Activated CD4-positive, CD25-positive, alpha-beta regulatory T cell (primary cell): ENCODE results near the gene SLC6A19.
"Not testable (repeated sequence)": the region's sequence is repeated elsewhere in the genome, so short reads cannot be mapped to it uniquely, and the experiment has no call there.

Experiments used
- DNase-seq, 4 experiments: peaks; one replicate each; lab custom pipeline; 2025; lab: John Stamatoyannopoulos, UW

The SLC6A19 gene

DNA sequence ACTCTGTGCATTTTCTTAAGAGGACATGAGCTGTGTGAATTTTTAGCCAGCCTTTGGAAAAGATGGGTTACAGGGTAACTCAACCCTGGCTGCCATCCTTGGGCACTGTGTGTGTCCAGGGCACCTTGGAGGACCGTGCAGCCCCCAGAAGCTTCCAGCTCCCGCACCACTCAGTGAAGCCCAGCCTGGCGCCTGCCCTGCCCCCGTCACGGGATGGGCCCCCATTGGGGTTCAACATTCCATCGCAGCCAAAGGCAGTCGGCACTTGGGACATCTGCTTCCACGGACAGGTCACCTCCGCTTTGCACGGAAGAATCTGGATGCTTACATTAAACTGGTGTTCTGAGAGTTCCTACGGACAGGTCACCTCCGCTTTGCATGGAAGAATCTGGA lies 21.9 kb downstream of the SLC6A19 start:
- DNase-seq, result no peak

DNA sequence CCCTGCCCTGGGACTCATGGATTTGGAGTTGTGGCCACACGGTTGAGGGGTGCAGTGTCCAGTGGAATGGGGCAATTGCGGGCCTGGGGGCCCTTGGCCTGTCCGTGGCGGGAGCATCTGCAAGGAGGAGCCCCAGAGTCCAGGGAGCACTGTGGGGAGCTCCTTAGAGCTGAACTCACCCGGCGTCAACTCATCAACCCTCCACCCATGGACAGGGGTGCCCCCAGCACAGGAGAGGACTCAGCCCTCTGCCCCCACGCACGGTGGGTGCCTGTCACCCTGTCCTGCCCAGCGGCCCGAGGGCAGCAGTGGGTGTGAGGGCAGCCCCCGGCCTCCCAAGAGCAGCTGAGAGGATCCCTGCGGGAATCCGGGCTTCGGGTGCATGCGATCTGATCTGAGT lies 23.2 kb downstream of the SLC6A19 start:
- DNase-seq, result no peak

DNA sequence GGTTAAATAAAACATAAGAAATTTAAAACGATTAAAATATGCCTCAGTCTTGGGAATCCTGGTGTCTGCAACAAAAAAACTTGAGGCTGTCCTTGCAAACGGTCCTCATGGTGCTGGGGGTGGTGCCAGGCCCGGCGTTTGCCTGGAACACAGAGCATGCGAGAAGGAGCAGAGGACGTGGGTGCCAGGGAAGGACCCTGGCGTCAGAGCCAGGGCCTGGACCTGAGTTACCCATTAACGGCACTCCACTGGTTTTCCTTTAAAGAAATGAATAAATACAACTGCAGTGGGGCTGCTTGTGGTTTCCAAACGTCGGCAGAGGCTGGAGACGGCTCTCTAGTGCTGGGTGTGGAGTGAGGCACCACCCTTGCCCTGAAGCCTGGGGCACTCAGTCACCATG lies 23.7 kb downstream of the SLC6A19 start, which contains the start of gene SLC6A18:
TSS of gene SLC6A18 (plus strand) at position 301 of the 400 bp plus-strand sequence. CDS start at position 398, 97 bp downstream.
- DNase-seq, result no peak

DNA sequence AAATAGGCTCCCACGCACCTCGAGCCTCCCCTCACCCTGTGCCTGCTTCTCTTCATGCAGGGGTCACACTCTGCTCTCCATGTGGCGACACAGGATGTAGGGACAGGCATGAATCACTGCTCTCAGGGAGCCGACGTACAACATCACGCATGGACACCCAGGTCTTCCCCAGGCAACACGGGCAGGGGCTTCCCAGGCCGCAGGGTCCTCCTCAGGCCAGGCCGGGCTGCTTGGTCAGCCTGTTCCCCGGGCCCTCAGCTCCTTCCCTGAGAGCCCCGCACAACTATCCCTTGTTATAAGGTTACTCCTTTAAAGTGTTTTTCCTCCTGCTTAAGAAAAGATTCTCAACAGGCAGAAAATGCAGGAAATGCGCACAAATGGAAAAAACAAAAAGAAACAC lies 24.8 kb downstream of the SLC6A19 start:
- DNase-seq, result no peak

DNA sequence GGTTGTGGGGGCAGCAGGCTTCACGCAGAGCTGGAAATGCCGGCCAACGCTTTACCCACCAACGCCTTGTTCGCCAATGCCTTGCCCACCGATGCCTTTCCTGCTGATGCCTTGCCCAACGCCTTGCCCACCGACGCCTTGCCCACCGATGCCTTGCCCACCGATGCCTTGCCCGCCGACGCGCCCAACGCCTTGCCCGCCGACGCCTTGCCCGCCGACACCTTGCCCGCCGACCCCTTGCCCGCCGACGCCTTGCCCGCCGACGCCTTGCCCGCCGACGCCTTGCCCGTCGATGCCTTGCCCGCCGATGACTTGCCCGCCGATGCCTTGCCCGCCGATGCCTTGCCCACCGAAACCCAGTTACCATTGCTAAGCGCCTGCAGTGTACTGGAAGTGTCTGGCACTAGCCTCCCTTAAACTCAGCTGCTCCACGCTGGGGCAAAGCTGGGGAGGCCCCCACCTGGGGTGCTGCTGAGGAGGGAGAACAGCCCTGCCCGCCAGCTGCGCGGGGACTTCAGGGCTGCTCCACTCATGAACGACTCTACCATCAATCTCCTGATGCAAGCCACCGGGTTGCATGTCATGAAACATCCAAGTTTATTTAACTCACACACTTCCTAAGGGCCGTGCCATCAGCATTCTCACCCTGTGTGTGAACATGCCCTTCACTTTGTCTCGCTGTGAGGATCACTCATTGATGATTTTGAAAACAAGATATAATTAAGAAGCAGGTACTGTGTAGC lies 25.6 kb downstream of the SLC6A19 start:
- no peak for DNase-seq

DNA sequence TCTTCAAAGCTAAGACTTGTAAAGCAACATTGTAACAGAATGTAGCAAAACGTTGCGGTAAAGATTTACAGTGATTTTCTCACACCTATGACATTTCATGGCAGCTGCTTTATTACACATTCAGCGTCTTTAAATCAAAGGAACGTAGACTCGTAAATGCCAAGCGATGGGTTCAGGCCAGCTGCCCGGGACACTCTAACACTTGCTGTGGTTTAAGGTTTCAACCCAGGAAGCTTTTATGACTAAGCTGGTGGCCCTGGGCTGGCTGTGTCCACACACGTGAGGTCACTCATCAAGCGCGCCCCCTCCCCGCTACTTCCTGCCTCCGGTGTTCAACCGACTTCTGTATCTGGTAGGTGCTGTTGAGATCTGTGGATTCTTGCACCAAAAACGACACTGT lies 26.3 kb downstream of the SLC6A19 start:
- no peak for DNase-seq

DNA sequence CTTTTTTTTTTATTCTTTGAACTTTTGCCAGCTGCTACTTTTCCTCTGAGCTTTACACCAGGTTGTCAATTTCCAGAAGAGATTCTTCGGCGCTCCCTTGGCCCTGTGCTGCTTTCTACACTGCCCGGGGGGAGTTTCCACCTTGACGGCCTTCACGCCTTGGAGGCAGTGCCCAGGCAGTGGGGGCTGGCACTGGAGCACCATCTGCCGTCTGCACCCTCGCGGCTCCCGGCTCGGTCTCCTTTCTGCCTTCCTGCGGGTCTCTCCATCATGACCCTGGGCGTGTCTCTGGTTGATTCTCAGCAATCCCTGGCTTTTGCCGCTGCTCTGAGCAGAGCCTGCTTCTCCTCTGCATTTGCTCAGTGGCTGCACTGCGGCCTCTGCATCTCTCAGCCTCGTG lies 26.7 kb downstream of the SLC6A19 start:
- DNase-seq, result no peak

DNA sequence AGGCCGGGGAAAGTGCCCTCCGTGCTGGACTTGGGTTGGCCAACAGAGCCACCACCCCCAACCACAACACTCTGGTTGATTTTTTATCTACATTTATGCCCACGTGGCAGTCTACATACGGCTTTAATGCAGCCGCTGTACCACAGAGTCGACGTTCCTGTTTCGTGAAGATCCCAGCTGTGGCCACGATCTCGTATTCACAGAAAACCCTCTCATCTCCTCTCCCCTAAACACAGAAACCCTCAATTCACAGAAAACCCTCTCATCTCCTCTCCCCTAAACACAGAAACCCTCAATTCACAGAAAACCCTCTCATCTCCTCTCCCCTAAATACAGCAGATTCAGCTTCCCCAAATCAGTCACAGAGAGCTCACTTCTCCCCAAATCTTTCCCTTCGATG lies 27.6 kb downstream of the SLC6A19 start:
- not testable (repeated sequence) for DNase-seq

DNA sequence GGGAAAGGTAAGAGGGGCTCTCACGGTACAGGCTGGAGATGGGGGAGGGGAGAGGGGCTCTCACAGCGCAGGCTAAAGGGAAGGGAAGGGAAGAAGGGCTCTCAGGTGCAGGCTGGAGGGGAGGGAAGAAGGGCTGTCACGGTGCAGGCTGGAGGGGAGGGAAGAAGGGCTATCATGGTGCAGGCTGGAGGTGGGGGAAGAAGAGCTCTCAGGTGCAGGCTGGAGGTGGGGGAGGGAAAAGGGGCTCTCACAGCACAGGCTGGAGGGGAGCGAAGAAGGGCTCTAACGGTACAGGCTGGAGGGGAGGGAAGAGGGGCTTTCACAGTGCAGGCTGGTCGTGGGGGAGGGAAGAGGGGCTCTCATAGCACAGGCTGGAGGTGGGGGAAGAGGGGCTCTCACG lies 28.4 kb downstream of the SLC6A19 start:
- DNase-seq, result no peak

DNA sequence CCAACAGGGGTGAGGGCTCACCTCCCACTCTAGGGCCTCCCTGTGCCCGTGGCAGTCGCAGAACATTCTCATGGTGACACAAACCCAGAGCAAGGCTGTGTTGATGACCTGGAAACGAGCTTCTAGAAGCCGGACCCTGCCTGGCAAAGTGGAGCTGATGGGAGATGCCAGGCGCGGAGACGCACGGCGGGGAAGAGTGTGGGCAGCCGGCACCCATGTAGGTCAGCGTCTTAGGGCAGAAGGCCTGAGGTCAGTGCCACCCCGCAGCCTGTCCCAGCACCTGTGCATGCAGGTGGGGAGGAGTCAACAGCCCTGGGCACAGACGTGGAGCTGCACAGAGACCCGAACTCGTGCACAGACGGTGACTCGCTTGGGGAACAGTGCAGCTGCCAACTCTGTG lies 29.2 kb downstream of the SLC6A19 start:
- no peak for DNase-seq

DNA sequence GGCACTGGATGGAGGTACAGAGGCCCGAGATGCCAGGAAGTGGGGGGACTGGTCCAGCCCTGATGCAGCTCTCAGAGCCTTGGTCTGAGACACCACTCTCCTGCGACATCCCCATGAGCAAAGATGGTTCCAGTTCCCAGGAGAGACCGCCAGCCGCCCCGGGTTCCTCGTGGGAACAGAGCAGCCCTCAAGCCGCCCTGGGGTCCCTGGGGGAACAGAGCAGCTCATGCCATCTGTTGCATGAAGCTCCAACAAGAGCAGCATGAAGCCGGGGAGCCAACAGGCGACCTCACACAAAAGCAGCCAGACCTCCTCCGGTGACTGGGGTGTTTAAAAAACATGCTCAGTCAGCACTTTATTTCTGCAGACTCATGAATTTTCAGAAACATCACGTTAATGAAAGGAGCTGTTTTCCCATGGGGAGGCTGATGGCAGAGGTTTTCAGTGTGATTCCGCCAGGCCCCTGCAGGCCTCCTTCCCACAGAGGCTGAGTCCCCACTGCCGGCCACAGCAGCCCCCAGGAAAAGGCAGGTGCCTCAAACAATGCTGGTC lies 30.0 kb downstream of the SLC6A19 start:
- DNase-seq, result no peak

DNA sequence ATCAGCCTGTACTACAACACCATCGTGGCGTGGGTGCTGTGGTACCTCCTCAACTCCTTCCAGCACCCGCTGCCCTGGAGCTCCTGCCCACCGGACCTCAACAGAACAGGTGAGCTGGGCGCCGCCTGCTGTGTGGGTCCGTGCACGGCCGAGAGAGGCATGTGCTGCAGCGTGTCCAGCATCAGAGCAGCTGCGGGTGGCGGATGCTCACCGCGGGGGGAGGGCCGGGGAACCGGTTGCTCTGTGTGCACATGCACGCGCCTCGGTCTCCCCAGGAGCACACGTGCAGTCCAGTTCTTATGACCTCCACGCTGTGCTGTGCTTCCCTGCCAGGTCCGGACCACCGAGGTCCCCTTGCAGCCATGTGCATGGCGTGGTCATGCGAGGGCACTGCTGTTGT lies 31.4 kb downstream of the SLC6A19 start:
- DNase-seq, result no peak

DNA sequence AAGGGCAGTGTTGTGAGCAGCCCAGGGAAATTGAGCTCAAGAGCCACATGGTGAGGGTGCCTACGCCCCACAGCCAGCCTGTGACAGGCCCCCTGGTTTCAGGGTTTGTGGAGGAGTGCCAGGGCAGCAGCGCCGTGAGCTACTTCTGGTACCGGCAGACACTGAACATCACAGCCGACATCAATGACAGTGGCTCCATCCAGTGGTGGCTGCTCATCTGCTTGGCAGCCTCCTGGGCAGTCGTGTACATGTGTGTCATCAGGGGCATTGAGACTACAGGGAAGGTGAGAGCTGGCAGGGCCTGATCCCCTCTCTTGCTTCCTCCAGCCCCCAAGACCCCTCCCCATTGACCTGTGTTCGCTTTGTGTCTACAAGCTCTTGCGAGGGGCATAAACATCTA lies 34.0 kb downstream of the SLC6A19 start:
- no peak for DNase-seq

DNA sequence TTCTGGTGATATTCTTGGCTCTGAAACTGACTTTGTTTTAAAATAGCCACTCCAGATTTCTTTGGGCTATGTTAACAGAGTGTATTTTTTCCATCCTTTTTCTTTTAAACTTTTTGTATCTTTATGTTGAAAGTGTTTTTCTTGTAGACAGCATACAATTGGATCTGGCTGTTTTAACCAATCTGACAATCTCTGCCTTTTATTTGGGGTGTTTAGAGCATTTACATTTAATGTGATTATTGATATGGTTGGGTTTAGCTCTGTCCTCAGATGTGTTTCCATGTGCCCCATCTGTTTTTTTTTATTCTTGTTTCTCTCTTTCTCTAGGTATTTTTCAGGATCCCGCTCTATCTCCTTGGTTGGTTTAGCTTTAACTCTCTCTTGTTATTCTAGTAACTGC lies 34.4 kb downstream of the SLC6A19 start:
- DNase-seq, result no peak

DNA sequence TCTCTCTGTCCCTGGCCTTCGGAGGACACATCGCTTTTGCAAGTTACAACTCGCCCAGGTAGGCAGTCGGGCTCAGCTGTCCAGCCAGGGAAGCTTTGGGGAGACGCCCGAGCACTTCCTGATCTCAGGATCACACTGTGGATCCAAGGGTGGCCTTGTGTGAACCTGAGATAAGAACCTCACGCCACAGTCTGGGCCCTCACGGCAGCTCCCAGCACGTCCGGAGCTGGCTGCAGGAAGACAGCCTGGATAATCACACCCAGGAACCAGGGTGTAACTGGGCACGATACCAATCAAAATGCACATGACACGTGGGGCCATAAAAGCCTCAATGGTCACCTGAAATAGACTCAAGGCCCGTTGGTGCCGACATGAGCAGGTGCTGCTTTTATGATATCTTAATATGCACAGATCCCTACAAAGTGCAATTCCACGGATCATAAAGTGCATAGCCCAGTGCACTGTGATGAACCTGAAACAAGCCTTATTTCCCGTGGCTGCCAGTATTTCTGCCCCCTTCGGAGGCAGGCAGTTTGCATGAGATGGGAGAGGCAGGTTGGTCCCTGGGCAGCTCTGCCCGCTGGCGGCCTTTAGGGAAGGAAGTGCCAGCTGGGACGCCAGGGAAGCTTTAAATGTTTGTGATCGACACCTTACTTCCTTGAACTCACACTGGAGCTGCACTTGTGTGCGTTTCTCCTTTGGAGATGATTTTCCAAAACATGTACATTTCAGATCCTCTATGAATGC lies 38.3 kb downstream of the SLC6A19 start:
- DNase-seq, result no peak

DNA sequence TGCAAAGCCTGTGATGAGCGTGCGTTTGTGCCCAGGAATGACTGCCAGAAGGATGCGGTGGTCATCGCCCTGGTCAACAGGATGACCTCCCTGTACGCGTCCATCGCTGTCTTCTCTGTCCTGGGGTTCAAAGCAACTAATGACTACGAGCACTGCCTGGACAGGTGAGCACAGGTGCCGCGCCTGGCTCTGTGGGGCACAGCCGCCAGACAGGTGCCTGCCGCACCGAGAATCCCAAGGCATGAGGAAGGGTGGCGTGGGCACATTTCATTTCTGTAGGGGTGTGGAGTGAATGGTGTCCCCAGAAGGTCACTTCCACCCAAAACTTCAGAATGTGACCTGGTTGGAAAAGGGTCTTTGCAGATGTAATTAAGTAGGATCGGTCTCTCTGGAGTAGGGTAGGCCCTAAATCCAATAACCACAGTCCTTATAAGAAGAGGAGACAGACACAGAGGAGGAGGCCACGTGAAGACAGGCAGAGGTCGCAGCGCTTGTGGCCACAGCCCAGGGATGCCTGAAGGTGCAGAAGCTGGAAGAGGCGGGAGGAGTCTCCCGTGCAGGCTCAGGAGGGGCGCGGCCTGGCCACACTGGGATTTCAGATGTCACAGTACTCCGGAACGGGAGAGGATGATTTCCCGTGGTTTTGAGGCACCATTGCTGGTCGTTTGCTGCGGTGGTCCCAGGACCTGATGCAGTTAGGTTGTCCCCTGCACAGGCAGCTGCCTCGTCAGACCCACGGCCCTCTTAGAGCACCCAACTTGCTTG lies 39.3 kb downstream of the SLC6A19 start:
- no peak for DNase-seq

DNA sequence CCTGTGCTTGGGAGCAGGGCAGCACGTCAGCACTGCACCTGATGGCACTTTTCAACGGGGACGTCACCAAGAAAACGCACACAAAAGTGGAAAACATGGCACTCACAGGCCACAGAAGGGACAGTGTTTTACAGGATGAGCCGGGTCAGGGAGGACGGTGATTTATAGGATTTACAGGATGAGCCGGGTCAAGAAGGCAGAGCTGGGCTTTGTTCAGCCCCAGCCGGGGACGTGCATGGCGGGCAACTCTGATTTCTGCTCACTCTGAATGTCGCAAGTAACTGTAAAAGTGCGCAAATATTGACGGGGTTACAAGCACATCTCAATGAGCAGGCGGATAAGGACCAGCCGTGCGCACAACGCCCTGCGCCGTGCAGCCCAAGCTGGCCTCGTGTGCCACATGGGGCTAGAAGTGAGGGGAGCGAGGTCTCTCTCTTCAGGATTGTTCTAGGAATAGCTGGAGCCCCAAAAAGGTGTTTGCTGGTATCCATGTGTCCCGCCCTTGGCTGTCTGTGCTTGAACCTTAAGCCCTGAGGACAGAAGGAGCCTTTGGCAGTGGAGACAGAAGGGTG lies 40.2 kb downstream of the SLC6A19 start:
- DNase-seq, result no peak

DNA sequence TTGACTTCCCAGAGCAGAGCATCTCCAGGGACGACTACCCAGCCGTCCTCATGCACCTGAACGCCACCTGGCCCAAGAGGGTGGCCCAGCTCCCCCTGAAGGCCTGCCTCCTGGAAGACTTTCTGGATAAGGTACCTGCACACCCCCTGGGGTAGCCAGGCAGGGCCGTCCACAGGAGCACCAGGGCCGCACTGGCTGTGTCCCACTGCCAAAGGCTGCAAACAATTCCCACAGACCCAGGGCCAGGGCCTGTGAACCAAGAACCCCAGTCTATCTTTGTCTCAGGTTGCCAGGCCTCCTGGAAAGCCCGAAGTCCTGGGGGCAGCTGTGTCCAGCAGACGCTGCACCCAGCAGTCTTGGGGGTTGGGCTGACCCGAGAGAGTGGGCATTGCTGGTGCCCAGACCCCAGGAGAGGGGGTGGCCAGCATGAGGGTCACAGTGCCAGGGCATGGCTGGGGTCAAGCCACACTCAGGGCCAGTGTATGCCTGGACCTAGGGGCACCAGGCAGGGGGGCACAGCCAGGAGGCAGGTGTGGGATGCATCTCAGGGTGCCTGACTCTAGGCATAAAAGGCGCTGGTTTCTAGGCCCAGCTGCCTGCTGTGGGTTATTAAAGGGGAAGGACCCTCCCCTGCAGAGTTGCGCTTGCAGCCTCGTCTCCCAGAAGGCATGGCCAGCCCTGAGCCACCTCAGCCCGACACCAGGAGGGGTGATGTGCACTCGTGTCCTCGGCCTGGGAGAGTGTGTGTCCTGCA lies 41.5 kb downstream of the SLC6A19 start:
- no peak for DNase-seq

DNA sequence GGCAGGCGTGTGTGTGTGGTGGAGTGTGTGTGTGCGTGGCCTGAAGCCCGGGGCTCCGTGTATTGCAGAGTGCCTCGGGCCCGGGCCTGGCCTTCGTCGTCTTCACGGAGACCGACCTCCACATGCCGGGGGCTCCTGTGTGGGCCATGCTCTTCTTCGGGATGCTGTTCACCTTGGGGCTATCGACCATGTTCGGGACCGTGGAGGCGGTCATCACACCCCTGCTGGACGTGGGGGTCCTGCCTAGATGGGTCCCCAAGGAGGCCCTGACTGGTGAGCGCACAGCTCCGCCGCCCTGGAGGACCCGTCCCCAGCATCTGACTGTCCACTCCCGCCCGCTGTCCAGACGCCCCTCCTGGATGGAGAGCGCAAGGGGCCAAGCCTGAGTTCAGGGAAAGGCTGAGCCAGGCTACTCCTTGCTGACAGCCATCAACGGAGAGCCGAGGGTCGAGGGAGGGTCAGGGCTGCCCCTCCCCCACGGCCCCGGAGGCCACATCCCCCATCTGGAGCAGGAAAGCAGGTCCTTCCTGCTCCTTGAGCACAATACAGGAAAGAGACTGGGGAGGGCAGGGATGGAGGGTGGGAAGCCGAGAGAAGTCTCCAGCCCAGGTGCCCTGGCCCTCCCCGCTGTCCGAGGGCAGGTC lies 42.2 kb downstream of the SLC6A19 start:
- no peak for DNase-seq

DNA sequence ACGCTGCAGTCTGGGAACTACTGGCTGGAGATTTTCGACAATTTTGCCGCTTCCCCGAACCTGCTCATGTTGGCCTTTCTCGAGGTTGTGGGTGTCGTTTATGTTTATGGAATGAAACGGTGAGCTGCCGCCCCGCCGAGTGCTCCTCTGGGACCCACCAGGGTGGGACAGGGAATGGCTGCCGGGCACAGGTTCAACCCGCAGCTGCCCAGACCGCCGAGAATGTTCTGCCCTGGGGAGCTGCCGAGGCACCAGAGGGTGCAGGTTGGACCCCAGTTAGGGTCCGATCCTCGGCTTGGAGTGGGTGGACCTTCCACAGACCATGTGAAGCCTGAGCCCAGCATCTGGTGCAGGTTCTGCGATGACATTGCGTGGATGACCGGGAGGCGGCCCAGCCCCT lies 42.9 kb downstream of the SLC6A19 start:
- DNase-seq, result no peak

DNA sequence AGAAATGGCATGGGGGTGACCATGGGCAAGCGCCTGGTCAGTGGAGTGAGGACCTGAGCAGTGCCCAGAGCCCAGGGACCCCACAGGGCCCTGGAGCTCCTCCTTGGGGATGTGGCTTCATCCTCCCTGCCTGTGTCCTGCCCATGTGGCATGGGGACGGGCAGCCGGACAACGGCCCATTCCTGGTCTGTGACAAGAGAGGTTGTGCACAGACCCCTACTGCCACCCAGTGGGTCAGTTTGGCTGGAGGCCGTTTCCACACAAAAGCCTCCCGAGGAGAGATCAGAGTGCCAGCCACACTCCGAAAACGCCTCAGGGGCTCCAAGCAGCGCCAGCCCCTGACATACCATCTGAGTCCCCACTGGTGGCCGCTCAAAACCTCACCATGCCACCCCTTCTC lies 43.6 kb downstream of the SLC6A19 start:
- DNase-seq, result no peak
